Measurements from ENCODE around the gene MROH7.

- TF ChIP-seq, protein P1, sequence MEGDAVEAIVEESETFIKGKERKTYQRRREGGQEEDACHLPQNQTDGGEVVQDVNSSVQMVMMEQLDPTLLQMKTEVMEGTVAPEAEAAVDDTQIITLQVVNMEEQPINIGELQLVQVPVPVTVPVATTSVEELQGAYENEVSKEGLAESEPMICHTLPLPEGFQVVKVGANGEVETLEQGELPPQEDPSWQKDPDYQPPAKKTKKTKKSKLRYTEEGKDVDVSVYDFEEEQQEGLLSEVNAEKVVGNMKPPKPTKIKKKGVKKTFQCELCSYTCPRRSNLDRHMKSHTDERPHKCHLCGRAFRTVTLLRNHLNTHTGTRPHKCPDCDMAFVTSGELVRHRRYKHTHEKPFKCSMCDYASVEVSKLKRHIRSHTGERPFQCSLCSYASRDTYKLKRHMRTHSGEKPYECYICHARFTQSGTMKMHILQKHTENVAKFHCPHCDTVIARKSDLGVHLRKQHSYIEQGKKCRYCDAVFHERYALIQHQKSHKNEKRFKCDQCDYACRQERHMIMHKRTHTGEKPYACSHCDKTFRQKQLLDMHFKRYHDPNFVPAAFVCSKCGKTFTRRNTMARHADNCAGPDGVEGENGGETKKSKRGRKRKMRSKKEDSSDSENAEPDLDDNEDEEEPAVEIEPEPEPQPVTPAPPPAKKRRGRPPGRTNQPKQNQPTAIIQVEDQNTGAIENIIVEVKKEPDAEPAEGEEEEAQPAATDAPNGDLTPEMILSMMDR (conservative IDR thresholded peaks at IDR 0.05), result no peak
- TF ChIP-seq EZH2 (IDR thresholded peaks at IDR 0.05; ENCODE audit: low read depth), result no peak
Observed at GRCh38 chr1:54623216-54624007, 18.2 kb upstream of the MROH7 start, which contains the start of gene FAM151A.

Data from PC-9 (cell line).